HepG2 (cell line): ENCODE data around the gene CTSW. TPM values are rescaled to one million over a fixed set of nuclear protein-coding genes. Genes with fewer than 3 reads are reported as not detected.

ENCODE experiments used
- ATAC-seq: fragments of 200-7000 bp; cut with Tn5 transposase; 3 replicates; pipeline ENCODE4 v1.9.1; 2020; ENCODE audit warnings: mild to moderate bottlenecking, moderate library complexity
- BruUV-seq: library from RNA; stranded (reverse); fragments of 400-500 nt; replicated peaks from 2 replicates; lab custom pipeline; 2021; lab: Mats Ljungman, UMichigan
- CTCF ChIA-PET: fragments of 300-600 bp; formaldehyde crosslinking; extraction: SDS; loops from one replicate; lab custom pipeline; 2021; ENCODE audit warnings: low total read pairs, inconsistent platforms, low intra/inter-chr PET ratio; lab: Yijun Ruan, JAX
- POLR2A ChIA-PET: fragments of 350-600 bp; sonication (Branson Sonifier 250); formaldehyde crosslinking; loops from one replicate; lab custom pipeline; 2020; ENCODE audit warnings: antibody characterized with exemption, inconsistent platforms; lab: Yijun Ruan, JAX
- DNase-seq: peaks from one replicate; pipeline ENCODE4 v3.0.0-alpha.2; 2015; ENCODE audit warnings: low spot score
- FAIRE-seq: peaks from 3 replicates; lab custom pipeline; 2011; peaks lifted over from hg19 to GRCh38; lab: Jason Lieb, UNC
- H2AFZ ChIP-seq: one replicate; pipeline ENCODE4 v1.6.1; 2011; ENCODE audit warnings: low read length, inconsistent platforms
- H3K27ac ChIP-seq: fragments of 300-600 bp; 3 replicates; pipeline ENCODE4 v1.8.0; 2011; ENCODE audit warnings: mixed run types, mild to moderate bottlenecking, mixed read lengths, low read length, inconsistent platforms; ENCODE audit not compliant: insufficient read depth; ENCODE audit errors: extremely low read length
- H3K27me3 ChIP-seq, 2 experiments: fragments of 200-600 bp in 1 of 2; 2 replicates in 1 of 2; 3 replicates in 1 of 2; pipeline versions ENCODE4 v1.6.0 to v1.8.0; 2011; ENCODE audit warnings: low read length in 2 of 2, mild to moderate bottlenecking in 2 of 2, moderate library complexity in 2 of 2, inconsistent platforms in 1 of 2; ENCODE audit not compliant: insufficient read depth in 2 of 2, control insufficient read depth in 1 of 2
- H3K36me3 ChIP-seq, 2 experiments: fragments of 200-600 bp in 1 of 2; replicated peaks in 1 of 2; 2 replicates in 1 of 2; 3 replicates in 1 of 2; pipeline versions ENCODE4 v1.5.1 to v1.8.0; 2011; ENCODE audit warnings: low read length in 2 of 2, inconsistent platforms in 1 of 2; ENCODE audit not compliant: insufficient read depth in 2 of 2, control insufficient read depth in 1 of 2
- H3K4me1 ChIP-seq: 2 replicates; pipeline ENCODE4 v1.5.1; 2012; ENCODE audit warnings: low read length, inconsistent platforms; ENCODE audit not compliant: insufficient read depth
- H3K4me2 ChIP-seq: 2 replicates; pipeline ENCODE4 v1.6.0; 2011; ENCODE audit warnings: low read depth, low read length, inconsistent platforms
- H3K4me3 ChIP-seq, 3 experiments: fragments of 200-600 bp in 1 of 3; sonication (generic), shearing (Covaris generic) in 1 of 3; replicated peaks in 1 of 3; 2 replicates each; pipeline ENCODE4 v1.5.1; 2011 to 2016; ENCODE audit warnings: low read length in 3 of 3, inconsistent platforms in 2 of 3, low read depth in 2 of 3, mild to moderate bottlenecking in 2 of 3, control low read depth in 1 of 3, mixed read lengths in 1 of 3; ENCODE audit not compliant: insufficient read depth in 1 of 3
- H3K79me2 ChIP-seq: one replicate; pipeline ENCODE4 v1.6.1; 2011; ENCODE audit warnings: low read length, inconsistent platforms; ENCODE audit not compliant: insufficient read depth
- H3K9ac ChIP-seq: 2 replicates; pipeline ENCODE4 v1.6.0; 2011; ENCODE audit warnings: mild to moderate bottlenecking, low read depth, low read length, inconsistent platforms; ENCODE audit not compliant: insufficient read depth
- H3K9me3 ChIP-seq: 2 replicates; pipeline ENCODE4 v1.5.1; 2012; ENCODE audit warnings: mild to moderate bottlenecking, low read length
- H4K20me1 ChIP-seq: 2 replicates; pipeline ENCODE4 v1.6.0; 2011; ENCODE audit warnings: inconsistent platforms, mild to moderate bottlenecking, low read length, moderate library complexity; ENCODE audit not compliant: insufficient read depth
- AGO1 ChIP-seq: fragments of 200-400 bp; formaldehyde crosslinking; IDR thresholded peaks from 2 replicates; pipeline ENCODE4 v1.6.1; 2017; ENCODE audit warnings: mild to moderate bottlenecking, low read depth, low read length, moderate library complexity; ENCODE audit not compliant: poor library complexity, severe bottlenecking
- AGO2 ChIP-seq: fragments of 200-400 bp; formaldehyde crosslinking; optimal IDR thresholded peaks from 2 replicates; pipeline ENCODE3; 2017; ENCODE audit warnings: mild to moderate bottlenecking, low read depth, low read length, moderate library complexity
- CBX5 ChIP-seq: sonication (generic); formaldehyde crosslinking; IDR thresholded peaks from 2 replicates; pipeline ENCODE4 v1.4.0; 2020; ENCODE audit warnings: missing genetic modification reagents, borderline replicate concordance
- KLF13 ChIP-seq: sonication (generic); formaldehyde crosslinking; IDR thresholded peaks from 2 replicates; pipeline ENCODE4 v1.4.0; 2020; ENCODE audit warnings: mild to moderate bottlenecking, missing genetic modification reagents
- RBFOX2 ChIP-seq: fragments of 200-400 bp; formaldehyde crosslinking; IDR thresholded peaks from 2 replicates; pipeline ENCODE4 v1.6.1; 2017; ENCODE audit warnings: low read depth, mild to moderate bottlenecking, low read length
- ZMYM2 ChIP-seq: sonication (generic); formaldehyde crosslinking; IDR thresholded peaks from 2 replicates; pipeline ENCODE4 v1.8.0; 2022; ENCODE audit warnings: mild to moderate bottlenecking, missing genetic modification reagents
- WGBS: methylation state at CpG from one replicate; pipeline ENCODE4 v1.1.6; 2017; ENCODE audit warnings: low lambda C conversion rate; 5-methylcytosine and 5-hydroxymethylcytosine counted together
- in situ Hi-C: cut with HindIII; loops from 2 replicates; pipeline ENCODE4 v1.10.0; 2017; ENCODE audit warnings: low pct_unique_long_range_greater_than_20kb; ENCODE audit not compliant: extremely low pct_ligation_motif_present
- intact Hi-C: fragments of 100-400 bp; cut with micrococcal nuclease; formaldehyde crosslinking; loops from one replicate; pipeline ENCODE4 v1.10.0; 2022; ENCODE audit not compliant: unreplicated experiment
- polyA plus RNA-seq, 8 experiments: library from polyadenylated mRNA; depleted of rRNA in 3 of 8; stranded (reverse) in 7 of 8; unstranded in 1 of 8; fragments of >200 nt; fragmentation: Illumina TruSeq in 4 of 8; extraction: Trizol in 4 of 8; gene quantifications; 2 replicates each; pipeline versions ENCODE4 v1.2.1 to v1.2.3, GENCODE V29; 2011 to 2016; ENCODE audit warnings: low read depth in 4 of 8, missing spikeins in 1 of 8, mixed read lengths in 1 of 8; ENCODE audit not compliant: insufficient read depth in 1 of 8
- total RNA-seq, 5 experiments: library from RNA; depleted of rRNA; stranded (reverse); fragments of >200 nt; fragmentation: Illumina TruSeq; extraction: Trizol; gene quantifications; 2 replicates each; pipeline ENCODE4 v1.2.3, GENCODE V29; 2016; ENCODE audit warnings: low read depth in 1 of 5
- TF ChIP-seq, protein P1 (sequence below): sonication (generic); formaldehyde crosslinking; IDR thresholded peaks from 2 replicates; pipeline ENCODE4 v1.4.0; 2020; ENCODE audit warnings: missing genetic modification reagents
- TF ChIP-seq, protein P2 (sequence below): sonication (generic); formaldehyde crosslinking; IDR thresholded peaks from 2 replicates; pipeline ENCODE4 v1.5.0; 2020; ENCODE audit warnings: mild to moderate bottlenecking, missing genetic modification reagents, moderate library complexity
- TF ChIP-seq, protein P3 (sequence below): sonication (generic); formaldehyde crosslinking; IDR thresholded peaks from 2 replicates; pipeline ENCODE4 v1.4.0; 2020; ENCODE audit warnings: missing genetic modification reagents

The CTSW gene
- total and polyA plus RNA-seq, 2 of the 13 experiments (the other 11 are each of a cell fraction or from before 2014, with no cell fraction given) = 0.09 TPM; not detected in 1

DNA sequence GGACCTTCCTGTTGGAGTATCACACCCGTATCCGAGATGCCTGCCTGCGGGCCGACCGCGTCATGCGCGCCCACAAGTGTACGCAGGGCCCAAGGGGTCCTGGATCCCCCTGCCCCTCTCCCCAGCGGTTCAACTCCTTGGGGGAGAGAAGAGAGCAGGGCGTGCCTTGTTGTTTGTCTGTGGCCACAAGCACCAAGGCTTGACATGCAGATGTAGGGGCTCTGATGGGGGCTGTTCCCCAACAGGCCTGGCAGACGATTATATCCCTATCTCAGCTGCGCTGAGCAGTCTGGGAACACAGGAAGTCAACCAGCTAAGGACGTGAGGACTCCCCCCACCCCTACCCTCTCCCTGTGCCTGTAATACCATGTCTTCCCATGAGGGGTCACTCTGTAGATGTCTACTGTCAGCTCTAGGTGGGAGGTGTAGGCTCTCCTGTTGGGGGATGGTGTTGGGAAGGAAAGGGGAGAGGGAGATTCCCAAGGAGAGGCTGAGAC is 28.5 kb upstream of the CTSW start:
- TF ChIP-seq, protein P1, sequence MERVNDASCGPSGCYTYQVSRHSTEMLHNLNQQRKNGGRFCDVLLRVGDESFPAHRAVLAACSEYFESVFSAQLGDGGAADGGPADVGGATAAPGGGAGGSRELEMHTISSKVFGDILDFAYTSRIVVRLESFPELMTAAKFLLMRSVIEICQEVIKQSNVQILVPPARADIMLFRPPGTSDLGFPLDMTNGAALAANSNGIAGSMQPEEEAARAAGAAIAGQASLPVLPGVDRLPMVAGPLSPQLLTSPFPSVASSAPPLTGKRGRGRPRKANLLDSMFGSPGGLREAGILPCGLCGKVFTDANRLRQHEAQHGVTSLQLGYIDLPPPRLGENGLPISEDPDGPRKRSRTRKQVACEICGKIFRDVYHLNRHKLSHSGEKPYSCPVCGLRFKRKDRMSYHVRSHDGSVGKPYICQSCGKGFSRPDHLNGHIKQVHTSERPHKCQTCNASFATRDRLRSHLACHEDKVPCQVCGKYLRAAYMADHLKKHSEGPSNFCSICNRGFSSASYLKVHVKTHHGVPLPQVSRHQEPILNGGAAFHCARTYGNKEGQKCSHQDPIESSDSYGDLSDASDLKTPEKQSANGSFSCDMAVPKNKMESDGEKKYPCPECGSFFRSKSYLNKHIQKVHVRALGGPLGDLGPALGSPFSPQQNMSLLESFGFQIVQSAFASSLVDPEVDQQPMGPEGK = no peak
- TF ChIP-seq ZMYM2 = 0 out of 2 replicates have a peak, but pooled peaks have one; percentile 4
- TF ChIP-seq, protein P2, sequence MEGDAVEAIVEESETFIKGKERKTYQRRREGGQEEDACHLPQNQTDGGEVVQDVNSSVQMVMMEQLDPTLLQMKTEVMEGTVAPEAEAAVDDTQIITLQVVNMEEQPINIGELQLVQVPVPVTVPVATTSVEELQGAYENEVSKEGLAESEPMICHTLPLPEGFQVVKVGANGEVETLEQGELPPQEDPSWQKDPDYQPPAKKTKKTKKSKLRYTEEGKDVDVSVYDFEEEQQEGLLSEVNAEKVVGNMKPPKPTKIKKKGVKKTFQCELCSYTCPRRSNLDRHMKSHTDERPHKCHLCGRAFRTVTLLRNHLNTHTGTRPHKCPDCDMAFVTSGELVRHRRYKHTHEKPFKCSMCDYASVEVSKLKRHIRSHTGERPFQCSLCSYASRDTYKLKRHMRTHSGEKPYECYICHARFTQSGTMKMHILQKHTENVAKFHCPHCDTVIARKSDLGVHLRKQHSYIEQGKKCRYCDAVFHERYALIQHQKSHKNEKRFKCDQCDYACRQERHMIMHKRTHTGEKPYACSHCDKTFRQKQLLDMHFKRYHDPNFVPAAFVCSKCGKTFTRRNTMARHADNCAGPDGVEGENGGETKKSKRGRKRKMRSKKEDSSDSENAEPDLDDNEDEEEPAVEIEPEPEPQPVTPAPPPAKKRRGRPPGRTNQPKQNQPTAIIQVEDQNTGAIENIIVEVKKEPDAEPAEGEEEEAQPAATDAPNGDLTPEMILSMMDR = peak; percentile 57
- TF ChIP-seq RBFOX2 = 0 out of 2 replicates have a peak, but pooled peaks have one; percentile 2
- TF ChIP-seq KLF13 = no peak
- TF ChIP-seq, protein P3, sequence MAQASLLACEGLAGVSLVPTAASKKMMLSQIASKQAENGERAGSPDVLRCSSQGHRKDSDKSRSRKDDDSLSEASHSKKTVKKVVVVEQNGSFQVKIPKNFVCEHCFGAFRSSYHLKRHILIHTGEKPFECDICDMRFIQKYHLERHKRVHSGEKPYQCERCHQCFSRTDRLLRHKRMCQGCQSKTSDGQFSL (CRISPR knock-in tag) = peak; percentile 55; the same call in 1 of the 2 replicates
- peak; percentile 0 for TF ChIP-seq AGO1
- TF ChIP-seq CBX5 (CRISPR knock-in tag) = 0 out of 2 replicates have a peak, but pooled peaks have one; percentile 18
- peak; percentile 64 for TF ChIP-seq AGO2
- no peak overlapping the region for H3K9ac ChIP-seq
- FAIRE-seq (no peak), ATAC-seq (peak; percentile 10), DNase-seq (no peak)
- in situ Hi-C loops (loop anchor here (10.0 kb wide), 1 partner anchor 296 kb away; the partner anchor contains the start of gene LTBP3), intact Hi-C loops (no loop called here)
- H2AFZ ChIP-seq = no peak overlapping the region
- peaks cover 6% of the 10 kb centered on the region for H3K79me2 ChIP-seq
- H3K27me3 ChIP-seq = no peaks in the 10 kb centered on the region
- H3K27ac ChIP-seq = no peak overlapping the region
- BruUV-seq = no TSS peak
- CTCF ChIA-PET = no interaction called here
- peaks cover 35% of the 10 kb centered on the region for H4K20me1 ChIP-seq
- H3K36me3 ChIP-seq = peaks cover 14 to 32% of the 10 kb centered on the region in 2 experiments
- no peak overlapping the region for H3K4me3 ChIP-seq
- H3K4me1 ChIP-seq = peaks cover 67% of the 10 kb centered on the region
- POLR2A ChIA-PET = interaction anchor here (0.5 to 4.1 kb wide), 6 partner anchors 9 to 106 kb away, joined by 3 to 20 read pairs (median 5); partner anchors contain the start of genes FIBP and MUS81
- 0 out of 2 replicates have a peak, but pooled peaks cover 4% of the 10 kb centered on the region for H3K9me3 ChIP-seq
- 89% methylated on average over 7 of the region's 14 CpGs for WGBS
- H3K4me2 ChIP-seq = no peak overlapping the region
